ENCODE measurements around the gene BCORL1.

- no peak for TF ChIP-seq CTCF (IDR thresholded peaks at IDR 0.05 in 2 of 3, conservative IDR thresholded peaks at IDR 0.05 in 1 of 3; ENCODE audit: borderline replicate concordance in 1 of 3, insufficient read depth in 1 of 3, low read depth in 2 of 3, low read length in 2 of 3)
- no peak for TF ChIP-seq SIN3A (IDR thresholded peaks at IDR 0.05; ENCODE audit: low read depth)
- TF ChIP-seq ZFX (IDR thresholded peaks at IDR 0.05) = no peak
- TF ChIP-seq ELF1 (IDR thresholded peaks at IDR 0.05; ENCODE audit: borderline replicate concordance, low read depth) = no peak
- TF ChIP-seq SRF (IDR thresholded peaks at IDR 0.05; ENCODE audit: low read depth) = no peak
- no peak for TF ChIP-seq CBX3 (IDR thresholded peaks at IDR 0.05; ENCODE audit: low read depth)
- no peak for TF ChIP-seq POLR2A (IDR thresholded peaks at IDR 0.05; ENCODE audit: borderline replicate concordance, extremely low read depth, insufficient read depth, insufficient read length)
- no peak for TF ChIP-seq MAX (IDR thresholded peaks at IDR 0.05)
- no peak for TF ChIP-seq RAD21 (IDR thresholded peaks at IDR 0.05; ENCODE audit: low read depth)
Measured at GRCh38 chrX:130015181-130015580, 32.7 kb downstream of the BCORL1 start.
